ENCODE data around the gene LBH. TPM values are rescaled to one million over a fixed set of nuclear protein-coding genes. Genes with fewer than 3 reads are reported as not detected.

The LBH gene
- total RNA-seq, 1 experiment from 2014 or later = 5.8 TPM

GRCh38 chr2:30213907-30214463, 17.3 kb upstream of the LBH start:
- Histone ChIP-seq H3K9me2 (replicated peaks; ENCODE audit: low read length) (no peaks in the 10 kb centered on the region), H3K36me3 (ENCODE audit: low read depth, low read length) (no peaks in the 10 kb centered on the region), H2AFZ (ENCODE audit: low read length) (no peak overlapping the region), H3K79me2 (ENCODE audit: low read length) (no peaks in the 10 kb centered on the region), H3K4me3 (ENCODE audit: low read length) (no peak overlapping the region), H3K27ac (ENCODE audit: low read length) (no peak overlapping the region), H4K20me1 (ENCODE audit: low read length) (0 out of 2 replicates have a peak, but pooled peaks cover 5% of the 10 kb centered on the region), H3K4me2 (ENCODE audit: low read length) (no peak overlapping the region), H3F3A (ENCODE audit: low read length, unreplicated experiment) (no peaks in the 10 kb centered on the region), H3K9me3 (ENCODE audit: low read length) (no peaks in the 10 kb centered on the region), H3K27me3 (ENCODE audit: low read length) (no peaks in the 10 kb centered on the region), H3K9ac (ENCODE audit: low read length) (no peak overlapping the region), H3K4me1 (ENCODE audit: insufficient read depth, low read length) (peaks cover 22% of the 10 kb centered on the region)
- no peak for TF ChIP-seq EZH2 (IDR thresholded peaks at IDR 0.05; ENCODE audit: low read length, unreplicated experiment)
- TF ChIP-seq EZH2phosphoT487 (IDR thresholded peaks at IDR 0.05; ENCODE audit: borderline replicate concordance, low read length) = no peak
- TF ChIP-seq CTCF (conservative IDR thresholded peaks at IDR 0.05; ENCODE audit: low read depth, low read length) = no peak
- CTCF ChIA-PET = interaction anchor here (1.0 kb wide), 1 partner anchor 498 kb away, joined by 3 read pairs; no protein-coding TSS in a partner anchor
- ATAC-seq = no peak
- POLR2A ChIA-PET (ENCODE audit: unreplicated experiment) = no interaction called here
- DNase-seq = no peak
- intact Hi-C loops (cut with micrococcal nuclease) = no loop called here
- BruUV-seq (replicated peaks) = no TSS peak

GRCh38 chr2:30216157-30216556, 15.2 kb upstream of the LBH start:
- POLR2A ChIA-PET (ENCODE audit: unreplicated experiment) = no interaction called here
- no peak overlapping the region for H3K4me2 ChIP-seq (ENCODE audit: low read length)

More at GRCh38 chr2:30216157-30216556, 15.2 kb upstream of the LBH start:
- no peak for TF ChIP-seq CTCF (conservative IDR thresholded peaks at IDR 0.05; ENCODE audit: low read depth, low read length)
- no peak for TF ChIP-seq EZH2phosphoT487 (IDR thresholded peaks at IDR 0.05; ENCODE audit: borderline replicate concordance, low read length)
- no peak for TF ChIP-seq EZH2 (IDR thresholded peaks at IDR 0.05; ENCODE audit: low read length, unreplicated experiment)
- no peaks in the 10 kb centered on the region for H3K9me3 ChIP-seq (ENCODE audit: low read length)
- H3K27ac ChIP-seq (ENCODE audit: low read length) = no peak overlapping the region
- peaks cover 29% of the 10 kb centered on the region for H3K4me1 ChIP-seq (ENCODE audit: insufficient read depth, low read length)
- no peaks in the 10 kb centered on the region for H3K79me2 ChIP-seq (ENCODE audit: low read length)
- no TSS peak for BruUV-seq (replicated peaks)
- intact Hi-C loops (cut with micrococcal nuclease) = no loop called here
- no peaks in the 10 kb centered on the region for H3K9me2 ChIP-seq (replicated peaks; ENCODE audit: low read length)
- CTCF ChIA-PET = interaction anchor here (0.7 to 1.3 kb wide), 2 partner anchors 22 to 495 kb away, joined by 4 read pairs; no protein-coding TSS in a partner anchor
- no peak overlapping the region for H2AFZ ChIP-seq (ENCODE audit: low read length)
- H3K36me3 ChIP-seq (ENCODE audit: low read depth, low read length) = no peaks in the 10 kb centered on the region
- no peak overlapping the region for H3K9ac ChIP-seq (ENCODE audit: low read length)
- no peaks in the 10 kb centered on the region for H3F3A ChIP-seq (ENCODE audit: low read length, unreplicated experiment)
- DNase-seq (no peak), ATAC-seq (no peak)
- 0 out of 2 replicates have a peak, but pooled peaks cover 5% of the 10 kb centered on the region for H4K20me1 ChIP-seq (ENCODE audit: low read length)
- no peak overlapping the region for H3K4me3 ChIP-seq (ENCODE audit: low read length)
- H3K27me3 ChIP-seq (ENCODE audit: low read length) = no peaks in the 10 kb centered on the region
